Endothelial cell of umbilical vein (primary cell): Measurements from ENCODE around the gene NR2C1. TPM values are rescaled to one million over a fixed set of nuclear protein-coding genes. Genes with fewer than 3 reads are reported as not detected.

Source experiments
- BruUV-seq: library from RNA; stranded (reverse); fragments of 400-500 nt; replicated peaks from 2 replicates; lab custom pipeline; 2021; lab: Mats Ljungman, UMichigan
- CTCF ChIA-PET: fragments of 300-600, 350-600 bp; sonication (Branson Sonifier 250); formaldehyde crosslinking; loops from one replicate; lab custom pipeline; 2021; ENCODE audit warnings: antibody characterized with exemption, inconsistent platforms; lab: Charles Lee
- POLR2A ChIA-PET: fragments of 300-600, 350-600 bp; sonication (Branson Sonifier 250); formaldehyde crosslinking; loops from one replicate; lab custom pipeline; 2021; ENCODE audit warnings: antibody characterized with exemption, inconsistent platforms; lab: Charles Lee
- DNase-seq: peaks from one replicate; pipeline ENCODE4 v3.0.0-alpha.2; 2011; ENCODE audit warnings: low read depth, low spot score
- FAIRE-seq: peaks from 2 replicates; lab custom pipeline; 2011; peaks lifted over from hg19 to GRCh38; lab: Jason Lieb, UNC
- H2AFZ ChIP-seq: 2 replicates; pipeline ENCODE4 v1.6.0; 2012; ENCODE audit warnings: low read depth, low read length, control low read depth, inconsistent platforms
- H3K27ac ChIP-seq: 2 replicates; pipeline ENCODE4 v1.5.1; 2011; ENCODE audit warnings: low read depth, mild to moderate bottlenecking, control low read depth, low read length, moderate library complexity; ENCODE audit not compliant: insufficient read depth
- H3K27me3 ChIP-seq, 2 experiments: 2 replicates each; pipeline versions ENCODE4 v1.6.0 to v1.6.1; 2011; ENCODE audit warnings: low read length in 2 of 2, mixed read lengths in 1 of 2; ENCODE audit not compliant: control insufficient read depth in 2 of 2, insufficient read depth in 2 of 2
- H3K36me3 ChIP-seq, 2 experiments: 2 replicates in 1 of 2; 3 replicates in 1 of 2; pipeline ENCODE4 v1.5.1; 2011; ENCODE audit warnings: low read length in 2 of 2, mild to moderate bottlenecking in 1 of 2, moderate library complexity in 1 of 2; ENCODE audit not compliant: control insufficient read depth in 2 of 2, insufficient read depth in 2 of 2; ENCODE audit errors: extremely low read depth in 1 of 2
- H3K4me1 ChIP-seq: 3 replicates; pipeline ENCODE4 v1.5.1; 2011; ENCODE audit warnings: mild to moderate bottlenecking, low read length; ENCODE audit not compliant: control insufficient read depth, insufficient read depth; ENCODE audit errors: extremely low read depth
- H3K4me2 ChIP-seq: 2 replicates; pipeline ENCODE4 v1.6.1; 2011; ENCODE audit warnings: low read length, control low read depth, mixed read lengths; ENCODE audit not compliant: insufficient read depth
- H3K4me3 ChIP-seq, 3 experiments: fragments of 200-600 bp in 1 of 3; sonication (generic), shearing (Covaris generic) in 1 of 3; replicated peaks in 1 of 3; 2 replicates each; pipeline ENCODE4 v1.5.1; 2011 to 2016; ENCODE audit warnings: control low read depth in 3 of 3, low read length in 3 of 3, mild to moderate bottlenecking in 2 of 3, inconsistent platforms in 1 of 3, low read depth in 1 of 3, moderate library complexity in 1 of 3; ENCODE audit not compliant: insufficient read depth in 1 of 3
- H3K79me2 ChIP-seq: 2 replicates; pipeline ENCODE4 v1.6.0; 2012; ENCODE audit warnings: low read length, inconsistent platforms; ENCODE audit not compliant: control insufficient read depth, insufficient read depth
- H3K9ac ChIP-seq: replicated peaks from 2 replicates; pipeline ENCODE3; 2011; ENCODE audit warnings: low read length, control low read depth; ENCODE audit not compliant: insufficient read depth; ENCODE audit errors: extremely low read depth
- H3K9me1 ChIP-seq: replicated peaks from 3 replicates; pipeline ENCODE4 v1.6.0; 2011; ENCODE audit warnings: mild to moderate bottlenecking, low read length; ENCODE audit not compliant: control insufficient read depth, insufficient read depth; ENCODE audit errors: extremely low read depth
- H3K9me3 ChIP-seq: replicated peaks from 2 replicates; pipeline ENCODE4 v1.5.1; 2012; ENCODE audit warnings: low read length, inconsistent platforms; ENCODE audit not compliant: control insufficient read depth, insufficient read depth
- H4K20me1 ChIP-seq: replicated peaks from 2 replicates; pipeline ENCODE3; 2011; ENCODE audit warnings: mild to moderate bottlenecking, low read length; ENCODE audit not compliant: control insufficient read depth, insufficient read depth; ENCODE audit errors: extremely low read depth
- CTCF ChIP-seq, 2 donors: IDR thresholded peaks; 1 replicate in 1 of 2; 2 replicates in 1 of 2; pipeline ENCODE4 v1.5.1; 2011; ENCODE audit warnings: low read length in 2 of 2, mild to moderate bottlenecking in 2 of 2, moderate library complexity in 2 of 2, control low read depth in 1 of 2, inconsistent platforms in 1 of 2, low read depth in 1 of 2; ENCODE audit not compliant: insufficient read depth in 1 of 2; ENCODE audit errors: extremely low read depth in 1 of 2
- EZH2 ChIP-seq: IDR thresholded peaks from 2 replicates; pipeline ENCODE4 v1.6.1; 2012; ENCODE audit warnings: borderline replicate concordance, low read depth, mild to moderate bottlenecking, moderate library complexity, low read length, inconsistent platforms; ENCODE audit not compliant: severe bottlenecking
- FOS ChIP-seq: IDR thresholded peaks from 2 replicates; pipeline ENCODE4 v1.6.1; 2011; ENCODE audit warnings: mild to moderate bottlenecking, low read length, moderate library complexity, borderline replicate concordance; ENCODE audit not compliant: insufficient read depth
- GATA2 ChIP-seq: IDR thresholded peaks from 2 replicates; pipeline ENCODE4 v1.7.0; 2011; ENCODE audit warnings: low read depth, mild to moderate bottlenecking, moderate library complexity, mixed read lengths, low read length; ENCODE audit not compliant: insufficient read length, insufficient read depth
- JUN ChIP-seq: IDR thresholded peaks from 2 replicates; pipeline ENCODE4 v1.6.1; 2011; ENCODE audit warnings: borderline replicate concordance, low read depth; ENCODE audit not compliant: insufficient read length, insufficient read depth
- MAX ChIP-seq: IDR thresholded peaks from 2 replicates; pipeline ENCODE4 v1.6.1; 2011; ENCODE audit not compliant: insufficient read depth, insufficient read length
- MYC ChIP-seq: IDR thresholded peaks from one replicate; pipeline ENCODE4 v1.6.1; 2011; ENCODE audit warnings: mild to moderate bottlenecking, low read depth, low read length
- POLR2A ChIP-seq: IDR thresholded peaks from 2 replicates; pipeline ENCODE4 v1.6.1; 2012; ENCODE audit warnings: low read depth, mild to moderate bottlenecking, control low read depth, low read length
- POLR2AphosphoS5 ChIP-seq: IDR thresholded peaks from 2 replicates; pipeline ENCODE4 v1.6.1; 2012; ENCODE audit warnings: low read depth, mild to moderate bottlenecking, control low read depth, low read length, moderate library complexity; ENCODE audit not compliant: insufficient read depth
- dilution Hi-C: fragments of 300-500 bp; cut with MboI; formaldehyde crosslinking; loops from one replicate; pipeline ENCODE4 v1.15.0; 2019; ENCODE audit warnings: low sequenced_read_pairs; ENCODE audit not compliant: extremely low pct_ligation_motif_present
- intact Hi-C: fragments of 100-400 bp; cut with micrococcal nuclease; formaldehyde crosslinking; loops from one replicate; pipeline ENCODE4 v1.10.0; 2022
- polyA plus RNA-seq, 4 experiments: library from polyadenylated mRNA; depleted of rRNA in 3 of 4; stranded (reverse) in 3 of 4; unstranded in 1 of 4; fragments of >200 nt; gene quantifications; 2 replicates each; pipeline versions ENCODE4 v1.2.1 to v1.2.3, GENCODE V29; 2011 to 2012; ENCODE audit warnings: missing spikeins in 1 of 4
- total RNA-seq: library from RNA; stranded (reverse); gene quantifications from 2 replicates; pipeline ENCODE4 v1.2.3, GENCODE V29; 2021

The NR2C1 gene
- total and polyA plus RNA-seq, 2 donors (not counting 3 experiments of a cell fraction or from before 2014, with no cell fraction given), result 21.0 to 37.7 TPM

GRCh38 chr12:95054206-95054605 is 19.2 kb downstream of the NR2C1 start:
- dilution Hi-C loops (no loop called here), intact Hi-C loops (no loop called here)
- Histone ChIP-seq H4K20me1 (no peaks in the 10 kb centered on the region), H2AFZ (no peak overlapping the region), H3K9me3 (no peaks in the 10 kb centered on the region), H3K9me1 (no peaks in the 10 kb centered on the region), H3K27ac (no peak overlapping the region), H3K36me3 (peaks cover 8 to 11% of the 10 kb centered on the region in 2 experiments), H3K4me3 (no peak overlapping the region), H3K79me2 (no peaks in the 10 kb centered on the region), H3K4me1 (no peaks in the 10 kb centered on the region), H3K9ac (no peak overlapping the region), H3K4me2 (no peak overlapping the region), H3K27me3 (no peaks in the 10 kb centered on the region)
- ChIA-PET POLR2A (interaction anchor here (0.5 kb wide), 1 partner anchor 51 kb away, joined by 4 read pairs; no protein-coding TSS in a partner anchor), CTCF (no interaction called here)
- FAIRE-seq (no peak), DNase-seq (no peak)
- TF ChIP-seq JUN, result no peak
- TF ChIP-seq MAX, result no peak
- no peak for TF ChIP-seq POLR2A
- no peak for TF ChIP-seq GATA2
- TF ChIP-seq POLR2AphosphoS5, result no peak
- TF ChIP-seq EZH2, result no peak
- TF ChIP-seq CTCF (IDR thresholded peaks at IDR 0.05; ENCODE audit: extremely low read depth in 1 of 2, insufficient read depth in 1 of 2, low read depth in 1 of 2, low read length in 2 of 2), result no peak
- no peak for TF ChIP-seq MYC
- TF ChIP-seq FOS, result no peak
- BruUV-seq, result no TSS peak
